Esophagus squamous epithelium (tissue), 5 donors: Measurements from ENCODE around the gene TM9SF4. TPM values are rescaled to one million over a fixed set of nuclear protein-coding genes. Genes with fewer than 3 reads are reported as not detected.

Experiments used
- DNase-seq: peaks from one replicate; lab custom pipeline; 2025; lab: John Stamatoyannopoulos, UW
- H3K27ac ChIP-seq, 4 donors: fragments of 200-600 bp; sonication (generic); one replicate each; pipeline ENCODE4 v1.5.1; 2016 to 2019; ENCODE audit warnings: mild to moderate bottlenecking in 1 of 4
- H3K27me3 ChIP-seq, 4 donors: fragments of 200-600 bp; sonication (generic); 1 replicate in 3 of 4; 2 replicates in 1 of 4; pipeline versions ENCODE4 v1.5.1 to v1.6.0; 2017 to 2021; ENCODE audit warnings: antibody characterized with exemption in 1 of 4
- H3K36me3 ChIP-seq, 3 donors: fragments of 200-600 bp; sonication (generic); one replicate each; pipeline ENCODE4 v1.5.1; 2016 to 2019
- H3K4me1 ChIP-seq, 3 donors: fragments of 200-600 bp; sonication (generic); one replicate each; pipeline ENCODE4 v1.5.1; 2017 to 2019
- H3K4me3 ChIP-seq, 4 donors: fragments of 200-600 bp; sonication (generic); 1 replicate in 3 of 4; 2 replicates in 1 of 4; pipeline ENCODE4 v1.5.1; 2016 to 2019; ENCODE audit warnings: mild to moderate bottlenecking in 2 of 4, moderate library complexity in 1 of 4
- H3K9me3 ChIP-seq, 3 donors: fragments of 200-600 bp; sonication (generic); one replicate each; pipeline ENCODE4 v1.5.1; 2016 to 2019
- POLR2A ChIP-seq, 4 donors: fragments of 450-650 bp; IDR thresholded peaks; one replicate each; pipeline ENCODE4 v1.6.1; 2017; ENCODE audit warnings: antibody characterized with exemption in 4 of 4, mild to moderate bottlenecking in 4 of 4, moderate library complexity in 3 of 4
- WGBS, 2 donors: methylation state at CpG; one replicate each; pipeline ENCODE4 v1.1.5; 2018; 5-methylcytosine and 5-hydroxymethylcytosine counted together
- intact Hi-C: fragments of 100-400 bp; cut with DNase I; formaldehyde crosslinking; loops from one replicate; pipeline ENCODE4 v1.15.0; 2022
- total RNA-seq, 4 donors: library from RNA; depleted of rRNA; stranded (reverse); fragments of >200 nt; gene quantifications; one replicate each; pipeline ENCODE4 v1.1.0, GENCODE V29; 2016
- TF ChIP-seq, protein P1 (sequence below), 6 experiments: fragments of 450-650 bp in 4 of 6; fragments of 200-600 bp in 2 of 6; sonication (generic) in 2 of 6; IDR thresholded peaks; one replicate each; pipeline ENCODE4 v1.5.1; 2016 to 2019; ENCODE audit warnings: antibody characterized with exemption in 6 of 6, mild to moderate bottlenecking in 4 of 6, moderate library complexity in 4 of 6
- donor health status: DM: yes; HTN: yes; CAD: no.

TM9SF4 gene
- total RNA-seq, 4 donors from 2014 or later: 28.5 to 36.3 (median 32.1) TPM

DNA sequence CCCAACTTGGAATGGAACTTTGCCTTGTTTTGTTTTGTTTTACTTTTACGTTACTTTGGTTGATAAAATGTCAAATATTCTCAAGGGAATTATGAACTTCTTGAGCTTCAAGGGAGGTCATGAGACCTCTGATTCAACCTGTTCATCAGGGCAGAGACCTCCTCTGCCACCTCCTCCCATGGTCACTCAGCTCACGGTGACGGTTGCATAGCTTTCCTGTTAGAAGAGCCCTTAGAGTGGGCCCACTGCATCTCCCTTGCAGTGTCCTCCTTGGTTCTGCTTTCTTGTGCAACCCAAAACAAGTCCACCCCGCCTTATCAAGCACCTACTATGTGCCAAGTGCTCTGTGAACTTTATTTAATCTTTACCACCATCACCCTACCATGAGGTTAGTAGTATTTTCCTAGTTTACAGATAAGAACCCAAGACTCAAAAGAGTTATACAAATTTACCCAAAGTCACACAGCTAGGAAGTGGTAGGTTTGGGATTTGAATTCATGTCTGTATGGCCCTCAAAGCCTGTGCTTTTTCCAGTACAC is 15.5 kb downstream of the TM9SF4 start:
- Histone ChIP-seq H3K36me3 (peaks cover 0 to 24% (median 4%) of the 10 kb centered on the region in 3 donors), H3K4me1 (peaks cover 0 to 5% (median 0%) of the 10 kb centered on the region in 3 donors), H3K27ac (no peak overlapping the region), H3K9me3 (no peaks in the 10 kb centered on the region), H3K4me3 (no peak overlapping the region), H3K27me3 (no peaks in the 10 kb centered on the region)
- DNase-seq: no peak
- 85 to 89% methylated on average over 4 of the region's 4 CpGs for WGBS, 2 donors
- TF ChIP-seq, protein P1, sequence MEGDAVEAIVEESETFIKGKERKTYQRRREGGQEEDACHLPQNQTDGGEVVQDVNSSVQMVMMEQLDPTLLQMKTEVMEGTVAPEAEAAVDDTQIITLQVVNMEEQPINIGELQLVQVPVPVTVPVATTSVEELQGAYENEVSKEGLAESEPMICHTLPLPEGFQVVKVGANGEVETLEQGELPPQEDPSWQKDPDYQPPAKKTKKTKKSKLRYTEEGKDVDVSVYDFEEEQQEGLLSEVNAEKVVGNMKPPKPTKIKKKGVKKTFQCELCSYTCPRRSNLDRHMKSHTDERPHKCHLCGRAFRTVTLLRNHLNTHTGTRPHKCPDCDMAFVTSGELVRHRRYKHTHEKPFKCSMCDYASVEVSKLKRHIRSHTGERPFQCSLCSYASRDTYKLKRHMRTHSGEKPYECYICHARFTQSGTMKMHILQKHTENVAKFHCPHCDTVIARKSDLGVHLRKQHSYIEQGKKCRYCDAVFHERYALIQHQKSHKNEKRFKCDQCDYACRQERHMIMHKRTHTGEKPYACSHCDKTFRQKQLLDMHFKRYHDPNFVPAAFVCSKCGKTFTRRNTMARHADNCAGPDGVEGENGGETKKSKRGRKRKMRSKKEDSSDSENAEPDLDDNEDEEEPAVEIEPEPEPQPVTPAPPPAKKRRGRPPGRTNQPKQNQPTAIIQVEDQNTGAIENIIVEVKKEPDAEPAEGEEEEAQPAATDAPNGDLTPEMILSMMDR (IDR thresholded peaks at IDR 0.05): no peak
- no peak for TF ChIP-seq POLR2A (IDR thresholded peaks at IDR 0.05)
- intact Hi-C loops: no loop called here

- H3K9me3 ChIP-seq: no peaks in the 10 kb centered on the region
- 68 to 86% methylated on average over 5 of the region's 5 CpGs for WGBS, 2 donors
- H3K27ac ChIP-seq: no peak overlapping the region
- peaks cover 0 to 24% (median 4%) of the 10 kb centered on the region in 3 donors for H3K36me3 ChIP-seq
- peaks cover 0 to 5% (median 0%) of the 10 kb centered on the region in 3 donors for H3K4me1 ChIP-seq
- intact Hi-C loops: no loop called here
- no peaks in the 10 kb centered on the region for H3K27me3 ChIP-seq
- H3K4me3 ChIP-seq: no peak overlapping the region
- no peak for DNase-seq
- TF ChIP-seq POLR2A (IDR thresholded peaks at IDR 0.05): no peak
- TF ChIP-seq, protein P1 (IDR thresholded peaks at IDR 0.05): no peak
Measured at GRCh38 chr20:32125506-32125905, 16.0 kb downstream of the TM9SF4 start.

- H3K9me3 ChIP-seq: no peaks in the 10 kb centered on the region
Measured at GRCh38 chr20:32126919-32127318, 17.4 kb downstream of the TM9SF4 start.

DNA sequence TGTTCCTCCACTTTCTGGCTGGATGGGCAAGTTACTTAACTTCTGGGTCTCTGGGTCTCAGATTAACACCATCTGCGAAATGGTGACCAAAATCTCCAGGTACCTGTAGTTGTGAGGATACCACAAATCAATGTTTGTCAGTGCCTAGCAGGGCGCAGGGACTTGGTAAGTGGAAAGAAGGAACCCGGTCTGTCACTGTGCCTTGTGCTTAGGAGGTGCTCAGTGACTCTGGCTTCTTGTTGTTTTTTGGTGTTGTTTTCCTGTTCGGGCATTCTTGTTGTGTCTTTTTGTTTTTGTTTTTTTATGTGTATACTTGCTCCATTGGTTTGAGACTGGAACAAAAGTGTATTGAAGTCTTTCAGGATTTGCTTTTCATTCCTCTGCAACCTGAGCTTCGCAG is 17.8 kb downstream of the TM9SF4 start:
- 94 to 97% methylated on average over 5 of the region's 5 CpGs for WGBS, 2 donors
- no peaks in the 10 kb centered on the region for H3K4me1 ChIP-seq
- no peak overlapping the region for H3K4me3 ChIP-seq
- intact Hi-C loops: no loop called here
- TF ChIP-seq, protein P1 (IDR thresholded peaks at IDR 0.05): no peak
- no peak for TF ChIP-seq POLR2A (IDR thresholded peaks at IDR 0.05)
- no peak overlapping the region for H3K27ac ChIP-seq
- peaks cover 0 to 32% (median 4%) of the 10 kb centered on the region in 3 donors for H3K36me3 ChIP-seq
- no peaks in the 10 kb centered on the region for H3K9me3 ChIP-seq
- no peaks in the 10 kb centered on the region for H3K27me3 ChIP-seq
- DNase-seq: no peak

More at GRCh38 chr20:32126919-32127318, 17.4 kb downstream of the TM9SF4 start:
- peaks cover 0 to 28% (median 4%) of the 10 kb centered on the region in 3 donors for H3K36me3 ChIP-seq
- WGBS, 2 donors: 35 to 88% methylated on average over 2 to 8 of the region's 8 CpGs
- intact Hi-C loops: no loop called here
- H3K27ac ChIP-seq: no peak overlapping the region
- no peaks in the 10 kb centered on the region for H3K4me1 ChIP-seq
- no peaks in the 10 kb centered on the region for H3K27me3 ChIP-seq
- no peak overlapping the region for H3K4me3 ChIP-seq
- no peak for DNase-seq
- TF ChIP-seq POLR2A (IDR thresholded peaks at IDR 0.05): no peak
- TF ChIP-seq, protein P1 (IDR thresholded peaks at IDR 0.05): no peak

DNA sequence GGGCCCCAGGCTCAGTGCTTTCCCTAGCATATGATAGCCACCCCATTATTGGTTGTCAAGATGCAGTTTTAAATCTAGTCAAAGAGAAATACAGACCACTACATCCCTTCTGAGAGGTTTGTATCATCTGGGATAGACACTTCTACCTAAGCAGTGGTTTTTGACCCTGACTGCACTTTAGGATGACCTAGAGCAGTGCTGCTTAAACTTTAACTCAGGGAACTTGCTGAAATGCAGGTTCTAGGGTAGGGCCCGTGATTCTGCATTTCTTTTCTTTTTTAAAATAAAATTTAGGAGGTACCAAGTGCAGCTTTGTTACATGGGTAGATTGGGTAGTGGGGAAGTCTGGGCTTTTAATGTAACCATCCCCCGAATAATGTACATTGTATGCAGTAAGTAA is 18.7 kb downstream of the TM9SF4 start:
- TF ChIP-seq POLR2A (IDR thresholded peaks at IDR 0.05): no peak
- TF ChIP-seq, protein P1 (IDR thresholded peaks at IDR 0.05): no peak
- Histone ChIP-seq H3K27ac (no peak overlapping the region), H3K4me3 (no peak overlapping the region), H3K9me3 (no peaks in the 10 kb centered on the region), H3K4me1 (no peaks in the 10 kb centered on the region), H3K36me3 (peaks cover 0 to 40% (median 4%) of the 10 kb centered on the region in 3 donors), H3K27me3 (no peaks in the 10 kb centered on the region)
- DNase-seq: no peak
- intact Hi-C loops: no loop called here
- WGBS, 2 donors: 93 to 98% methylated on average over 2 of the region's 2 CpGs
